Activated T-cell treated with anti-CD3 and anti-CD28 coated beads, Interleukin-2, amount 50 U/mL, for 72 hours (primary cell): ENCODE data around the gene RCN1. TPM values are rescaled to one million over a fixed set of nuclear protein-coding genes. Genes with fewer than 3 reads are reported as not detected.

Experiments used
- ATAC-seq, 2 donors: fragments of 150-1000 bp; cut with Tn5 transposase; replicated peaks in 1 of 2; 2 replicates each; pipeline ENCODE4 v1.10.0; 2021; ENCODE audit warnings: moderate library complexity in 2 of 2, mild to moderate bottlenecking in 1 of 2
- DNase-seq, 2 donors: peaks; one replicate each; pipeline ENCODE4 v3.0.0; 2021 to 2022; ENCODE audit warnings: mixed read lengths in 1 of 2
- H3K27ac Mint-ChIP-seq: one replicate; pipeline ENCODE4 v1.8.0; 2022; ENCODE audit warnings: mild to moderate bottlenecking, moderate library complexity, mixed read lengths
- H3K27me3 Mint-ChIP-seq: one replicate; pipeline ENCODE4 v1.8.0; 2022; ENCODE audit warnings: low read depth, mixed read lengths
- H3K36me3 Mint-ChIP-seq, 2 donors: one replicate each; pipeline ENCODE4 v1.8.0; 2022; ENCODE audit warnings: mixed read lengths in 2 of 2, mild to moderate bottlenecking in 1 of 2; ENCODE audit not compliant: insufficient read depth in 2 of 2
- H3K4me1 Mint-ChIP-seq: one replicate; pipeline ENCODE4 v1.8.0; 2022; ENCODE audit warnings: low read depth, mixed read lengths
- H3K4me3 Mint-ChIP-seq, 2 donors: one replicate each; pipeline ENCODE4 v1.8.0; 2022; ENCODE audit warnings: mild to moderate bottlenecking in 2 of 2, mixed read lengths in 2 of 2, moderate library complexity in 2 of 2
- H3K9me3 Mint-ChIP-seq, 2 donors: one replicate each; pipeline ENCODE4 v1.8.0; 2022; ENCODE audit warnings: mixed read lengths in 2 of 2
- total RNA-seq, 2 donors: library from RNA; stranded (reverse); gene quantifications; one replicate each; pipeline ENCODE4 v1.2.3, GENCODE V29; 2022

Gene RCN1
- total RNA-seq, 2 donors from 2014 or later, result 28.4 to 35.9 TPM

DNA sequence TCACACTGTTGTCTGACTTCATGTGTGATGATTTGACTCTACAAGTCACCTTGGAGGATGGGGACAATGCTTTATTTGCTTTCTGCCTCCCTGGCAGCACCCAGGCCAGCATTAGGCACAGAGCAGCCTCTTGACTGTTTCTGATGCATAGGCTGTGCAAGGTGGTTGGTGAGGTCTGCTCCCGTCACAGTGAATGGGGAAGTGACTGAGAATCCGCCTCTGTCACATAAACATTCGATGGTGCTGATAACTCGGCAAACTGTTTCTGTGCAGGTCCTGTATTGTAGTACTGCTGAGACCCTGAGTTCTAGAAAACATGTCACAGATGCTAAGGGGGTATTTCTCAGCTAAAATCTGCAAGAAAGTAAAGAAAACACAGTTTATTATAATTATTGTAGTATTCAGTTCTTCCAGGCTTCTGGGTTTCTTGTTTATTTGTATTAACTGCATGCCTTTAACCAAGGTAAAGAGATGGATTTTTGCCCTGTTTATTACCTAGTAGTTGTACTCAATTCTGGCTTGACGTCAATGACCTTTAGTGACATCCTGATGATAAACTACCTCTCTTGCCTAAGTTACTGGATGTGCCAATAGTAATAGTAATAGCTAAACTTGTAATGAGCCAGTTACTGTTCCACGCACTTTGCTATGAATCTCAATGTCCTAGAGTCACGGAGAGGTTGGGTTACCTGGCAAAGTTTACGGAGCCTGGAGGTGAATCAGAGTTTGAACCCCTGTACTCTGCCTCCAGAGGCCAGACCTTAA is 24.8 kb upstream of the RCN1 start:
- ATAC-seq, result no peak
- Mint-ChIP-seq H3K9me3 (no peaks in the 10 kb centered on the region), H3K4me1 (no peaks in the 10 kb centered on the region), H3K27me3 (peaks cover 52% of the 10 kb centered on the region), H3K27ac (no peak overlapping the region), H3K36me3 (no peaks in the 10 kb centered on the region), H3K4me3 (no peak overlapping the region)
- no peak for DNase-seq

- Mint-ChIP-seq H3K9me3 (no peaks in the 10 kb centered on the region), H3K4me3 (no peak overlapping the region), H3K36me3 (no peaks in the 10 kb centered on the region), H3K27me3 (peaks cover 62% of the 10 kb centered on the region), H3K27ac (no peak overlapping the region), H3K4me1 (no peaks in the 10 kb centered on the region)
- no peak for ATAC-seq
- DNase-seq, result no peak
These were observed 22.6 kb upstream of the RCN1 start for GRCh38 chr11:32068134-32068870.

GRCh38 chr11:32069361-32070058 is 21.4 kb upstream of the RCN1 start:
- DNase-seq, result no peak
- no peaks in the 10 kb centered on the region for H3K9me3 Mint-ChIP-seq
- H3K27ac Mint-ChIP-seq, result no peak overlapping the region
- peaks cover 57% of the 10 kb centered on the region for H3K27me3 Mint-ChIP-seq
- no peaks in the 10 kb centered on the region for H3K36me3 Mint-ChIP-seq
- ATAC-seq, result no peak
- H3K4me3 Mint-ChIP-seq, result no peak overlapping the region
- no peaks in the 10 kb centered on the region for H3K4me1 Mint-ChIP-seq

DNA sequence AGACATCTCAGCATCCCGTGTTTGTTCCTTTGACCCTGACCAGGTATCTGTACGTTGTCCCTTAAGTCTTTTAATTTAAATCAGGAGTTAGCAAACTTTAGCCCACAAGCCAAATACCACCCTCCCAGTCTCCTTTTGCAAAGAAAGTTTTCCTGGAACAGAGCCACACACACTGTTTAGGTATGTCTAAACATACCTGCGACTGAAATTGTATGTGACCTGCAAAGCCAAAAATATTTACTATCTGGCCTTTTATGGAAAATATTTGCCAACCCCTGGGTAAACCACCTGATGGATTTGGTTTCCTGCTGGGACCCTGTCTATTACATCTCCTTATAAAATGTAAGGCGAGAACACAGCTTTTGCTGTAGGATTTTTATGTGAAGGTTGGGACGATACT is 20.2 kb upstream of the RCN1 start:
- Mint-ChIP-seq H3K36me3 (no peaks in the 10 kb centered on the region), H3K4me3 (no peak overlapping the region), H3K27me3 (peaks cover 46% of the 10 kb centered on the region), H3K9me3 (no peaks in the 10 kb centered on the region), H3K27ac (no peak overlapping the region), H3K4me1 (no peaks in the 10 kb centered on the region)
- DNase-seq, result no peak
- ATAC-seq, result no peak

- Mint-ChIP-seq H3K4me1 (no peaks in the 10 kb centered on the region), H3K4me3 (no peak overlapping the region), H3K27me3 (peaks cover 43% of the 10 kb centered on the region), H3K9me3 (no peaks in the 10 kb centered on the region), H3K36me3 (no peaks in the 10 kb centered on the region), H3K27ac (no peak overlapping the region)
- DNase-seq (no peak), ATAC-seq (no peak)
These were observed 19.1 kb upstream of the RCN1 start for GRCh38 chr11:32071811-32072210.

DNA sequence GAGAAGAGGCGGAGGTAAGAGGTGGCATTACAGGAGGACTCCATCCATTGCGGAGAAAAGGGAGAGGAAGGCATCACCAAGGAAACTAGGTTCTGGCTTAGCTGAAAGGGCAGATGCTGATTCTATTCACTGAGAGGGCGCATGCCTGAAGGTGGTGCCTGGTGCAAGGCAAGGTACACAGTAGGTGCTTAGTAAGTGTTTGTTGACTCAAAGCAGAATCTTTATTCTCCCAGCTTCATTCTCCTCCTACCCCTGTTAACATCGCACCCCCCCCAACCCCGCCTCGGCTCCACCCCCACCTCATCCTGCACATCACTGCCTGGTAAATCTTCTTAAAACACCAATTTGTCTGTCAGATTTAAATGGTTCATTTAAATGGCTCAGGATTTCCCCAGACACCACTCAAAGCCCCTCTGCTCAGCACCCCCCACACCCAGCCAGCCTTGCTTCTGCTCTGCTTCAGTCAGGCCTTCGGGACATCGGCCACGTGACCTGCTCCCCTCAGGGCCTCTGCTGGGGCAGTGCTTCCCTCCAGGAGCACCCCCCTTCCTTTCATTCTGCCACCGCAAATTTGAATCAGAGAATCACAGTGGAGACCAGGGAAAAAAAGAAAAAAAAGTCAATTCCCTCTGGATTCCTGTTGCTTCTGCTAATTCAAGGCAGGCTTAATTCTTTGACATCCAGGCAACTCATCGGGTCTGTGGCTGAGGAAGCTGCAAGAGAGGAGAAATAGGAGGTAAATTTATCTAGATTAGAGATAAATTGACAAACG is 17.8 kb upstream of the RCN1 start:
- no peaks in the 10 kb centered on the region for H3K36me3 Mint-ChIP-seq
- H3K27me3 Mint-ChIP-seq, result peaks cover 32% of the 10 kb centered on the region
- H3K4me3 Mint-ChIP-seq, result no peak overlapping the region
- DNase-seq, result no peak
- ATAC-seq, result no peak
- H3K9me3 Mint-ChIP-seq, result peaks cover 0 to 4% of the 10 kb centered on the region in 2 donors
- no peaks in the 10 kb centered on the region for H3K4me1 Mint-ChIP-seq
- no peak overlapping the region for H3K27ac Mint-ChIP-seq

DNA sequence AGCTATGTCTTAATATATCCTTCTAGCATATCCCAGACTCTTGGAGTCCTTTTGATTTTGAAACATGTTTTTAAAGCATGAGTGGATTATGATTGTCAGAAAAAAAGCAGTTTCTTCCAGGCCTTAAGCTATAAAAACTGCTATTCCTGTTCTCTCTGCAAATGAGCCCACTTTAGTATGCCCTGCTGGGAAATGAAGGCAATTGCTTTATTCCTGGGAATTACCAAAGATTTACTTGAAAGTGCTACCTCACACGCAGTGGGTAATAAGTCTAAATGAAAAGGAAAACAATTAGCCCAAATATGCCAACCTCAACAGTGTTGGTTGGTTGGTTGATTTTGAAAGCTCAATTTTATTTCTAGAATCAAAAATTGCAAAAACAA is 17.2 kb upstream of the RCN1 start:
- Mint-ChIP-seq H3K4me1 (no peaks in the 10 kb centered on the region), H3K9me3 (peaks cover 0 to 4% of the 10 kb centered on the region in 2 donors), H3K27ac (no peak overlapping the region), H3K27me3 (peaks cover 29% of the 10 kb centered on the region), H3K36me3 (no peaks in the 10 kb centered on the region), H3K4me3 (no peak overlapping the region)
- ATAC-seq (no peak), DNase-seq (no peak)

DNA sequence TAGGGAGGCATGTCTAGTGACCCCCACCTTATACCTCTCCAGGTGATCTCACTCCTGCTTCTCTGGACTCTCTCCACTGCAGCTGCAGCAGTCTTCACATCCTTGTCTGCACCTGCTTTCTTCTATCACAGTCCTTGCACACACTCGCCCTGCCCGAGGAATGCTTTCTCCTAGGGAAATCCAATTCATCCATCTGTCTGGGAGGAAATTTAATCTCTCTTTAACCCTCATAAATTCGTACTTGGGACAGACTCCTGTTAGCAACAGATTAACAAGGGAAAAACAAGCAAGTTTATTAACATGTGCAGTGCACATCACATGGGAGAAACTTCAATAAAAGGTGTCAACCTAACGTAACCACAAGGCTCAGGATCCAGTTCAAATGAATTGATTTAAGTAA is 11.3 kb upstream of the RCN1 start:
- H3K4me1 Mint-ChIP-seq, result no peaks in the 10 kb centered on the region
- peaks cover 0 to 4% of the 10 kb centered on the region in 2 donors for H3K9me3 Mint-ChIP-seq
- no peak overlapping the region for H3K27ac Mint-ChIP-seq
- no peak for ATAC-seq
- H3K4me3 Mint-ChIP-seq, result no peak overlapping the region
- no peaks in the 10 kb centered on the region for H3K36me3 Mint-ChIP-seq
- DNase-seq, result no peak
- H3K27me3 Mint-ChIP-seq, result peaks cover 25% of the 10 kb centered on the region

GRCh38 chr11:32080361-32080980 is 10.4 kb upstream of the RCN1 start:
- Mint-ChIP-seq H3K36me3 (no peaks in the 10 kb centered on the region), H3K27me3 (peaks cover 34% of the 10 kb centered on the region), H3K9me3 (peaks cover 0 to 4% of the 10 kb centered on the region in 2 donors), H3K4me1 (no peaks in the 10 kb centered on the region), H3K4me3 (no peak overlapping the region), H3K27ac (no peak overlapping the region)
- DNase-seq (no peak), ATAC-seq (no peak)

GRCh38 chr11:32081129-32081641 is 9.7 kb upstream of the RCN1 start:
- peaks cover 0 to 4% of the 10 kb centered on the region in 2 donors for H3K9me3 Mint-ChIP-seq
- no peak overlapping the region for H3K4me3 Mint-ChIP-seq
- H3K27ac Mint-ChIP-seq, result peak overlapping the region; percentile 16
- H3K4me1 Mint-ChIP-seq, result no peaks in the 10 kb centered on the region
- H3K27me3 Mint-ChIP-seq, result peaks cover 38% of the 10 kb centered on the region
- ATAC-seq (no peak), DNase-seq (no peak)
- no peaks in the 10 kb centered on the region for H3K36me3 Mint-ChIP-seq

DNA sequence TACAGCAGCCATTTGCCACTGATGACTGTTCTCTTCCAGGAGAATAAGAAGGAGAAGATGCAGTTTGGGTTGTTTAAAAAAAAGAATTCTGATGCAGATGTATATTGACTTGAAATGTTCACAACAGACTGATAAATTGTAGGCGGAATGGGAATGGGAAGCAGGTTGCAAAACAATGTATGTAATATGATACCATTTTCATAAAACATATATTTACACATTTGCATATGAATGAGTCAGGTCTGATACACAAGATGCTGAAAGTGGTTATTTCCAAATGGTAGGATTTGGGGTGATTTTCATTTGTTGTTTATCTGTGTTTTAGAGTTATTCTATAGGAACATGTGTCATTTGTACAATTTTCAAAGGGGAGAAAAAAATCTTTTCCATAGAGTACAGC is 9.0 kb upstream of the RCN1 start:
- Mint-ChIP-seq H3K4me3 (no peak overlapping the region), H3K4me1 (peaks cover under 1% of the 10 kb centered on the region), H3K36me3 (no peaks in the 10 kb centered on the region), H3K27ac (no peak overlapping the region), H3K9me3 (peaks cover 0 to 4% of the 10 kb centered on the region in 2 donors), H3K27me3 (peaks cover 40% of the 10 kb centered on the region)
- no peak for DNase-seq
- no peak for ATAC-seq

DNA sequence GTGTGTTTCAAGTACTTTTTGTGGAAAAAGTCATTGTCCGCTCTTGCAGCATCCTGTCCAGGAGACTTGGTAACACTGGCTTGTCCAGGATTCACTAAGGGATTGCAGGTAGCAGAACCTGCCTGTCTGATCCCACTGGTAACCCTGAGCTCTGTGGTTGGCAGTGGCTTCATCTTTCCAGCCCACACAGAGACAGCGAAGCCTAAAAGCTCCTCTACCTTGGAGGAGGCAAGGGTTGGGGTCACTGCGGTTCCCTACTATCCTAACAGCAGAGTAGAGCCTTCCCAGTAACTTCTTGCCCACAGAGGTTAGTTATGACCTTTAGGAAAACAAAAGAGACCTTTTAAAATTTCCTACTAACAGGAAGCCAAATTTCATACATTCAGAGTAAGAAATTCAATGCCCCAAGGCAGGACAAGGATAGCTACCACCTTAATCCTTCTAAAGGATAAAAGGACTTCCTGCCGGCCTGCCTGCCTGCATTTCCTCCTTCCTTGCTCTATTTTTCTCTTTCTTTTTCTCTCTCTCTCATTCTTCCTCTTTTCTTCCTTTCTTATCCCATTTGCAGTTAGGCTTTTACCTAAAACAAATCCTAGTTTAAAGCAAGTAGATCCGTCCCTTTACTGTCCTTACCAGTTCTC is 8.4 kb upstream of the RCN1 start:
- Mint-ChIP-seq H3K27ac (no peak overlapping the region), H3K36me3 (no peaks in the 10 kb centered on the region), H3K27me3 (peaks cover 45% of the 10 kb centered on the region), H3K4me1 (peaks cover 6% of the 10 kb centered on the region), H3K4me3 (no peak overlapping the region), H3K9me3 (peaks cover 0 to under 1% of the 10 kb centered on the region in 2 donors)
- DNase-seq, result no peak
- ATAC-seq, result no peak
